ENCODE results near the gene LHX4.

Gene LHX4

GRCh38 chr1:180190091-180190490, 40.0 kb upstream of the LHX4 start:
- Histone ChIP-seq H3K9me3 (ENCODE audit: control extremely low read depth in 1 of 5, control insufficient read depth in 4 of 5, insufficient read depth in 2 of 5, low read depth in 1 of 5, low read length in 4 of 5) (no peaks in the 10 kb centered on the region), H3K36me3 (ENCODE audit: control insufficient read depth in 4 of 4, insufficient read depth in 4 of 4, low read length in 3 of 4) (peaks cover 10 to 68% (median 39%) of the 10 kb centered on the region in 4 experiments), H3K27me3 (replicated peaks in 2 of 5; ENCODE audit: control insufficient read depth in 4 of 5, insufficient read depth in 5 of 5, low read length in 4 of 5) (no peaks in the 10 kb centered on the region), H3K27ac (ENCODE audit: insufficient read depth in 1 of 2, low read depth in 1 of 2, low read length in 2 of 2, poor library complexity in 1 of 2, severe bottlenecking in 2 of 2) (no peak overlapping the region), H3K4me1 (ENCODE audit: control extremely low read depth in 1 of 4, control insufficient read depth in 4 of 4, insufficient read depth in 4 of 4, low read length in 3 of 4) (peaks cover 0 to 11% (median 1%) of the 10 kb centered on the region in 4 experiments), H3K4me3 (ENCODE audit: control insufficient read depth in 1 of 7, extremely low read depth in 1 of 7, insufficient read depth in 4 of 7, low read depth in 2 of 7, low read length in 6 of 7) (no peak overlapping the region)
- DNase-seq, result no peak
- 97% methylated on average over 4 of the region's 5 CpGs for WGBS (ENCODE audit: insufficient coverage)
- ChIA-PET CTCF (interaction anchor here (0.9 to 1.3 kb wide), 2 partner anchors 13 to 20 kb away, joined by 3 to 4 read pairs; no protein-coding TSS in a partner anchor), POLR2A (no interaction called here)

- CTCF ChIA-PET, result interaction anchor here (1.5 to 1.9 kb wide), 2 partner anchors 11 to 13 kb away, joined by 3 to 5 read pairs; no protein-coding TSS in a partner anchor
- peaks cover 10 to 67% (median 42%) of the 10 kb centered on the region in 4 experiments for H3K36me3 ChIP-seq (ENCODE audit: control insufficient read depth in 4 of 4, insufficient read depth in 4 of 4, low read length in 3 of 4)
- H3K4me3 ChIP-seq (ENCODE audit: control insufficient read depth in 1 of 7, extremely low read depth in 1 of 7, insufficient read depth in 4 of 7, low read depth in 2 of 7, low read length in 6 of 7), result no peak overlapping the region
- H3K9me3 ChIP-seq (ENCODE audit: control extremely low read depth in 1 of 5, control insufficient read depth in 4 of 5, insufficient read depth in 2 of 5, low read depth in 1 of 5, low read length in 4 of 5), result no peaks in the 10 kb centered on the region
- 91% methylated on average over 7 of the region's 7 CpGs for WGBS (ENCODE audit: insufficient coverage)
- no peaks in the 10 kb centered on the region for H3K27me3 ChIP-seq (replicated peaks in 2 of 5; ENCODE audit: control insufficient read depth in 4 of 5, insufficient read depth in 5 of 5, low read length in 4 of 5)
- peak in 1 of 3 donors; percentile 8 for DNase-seq
- no peak overlapping the region for H3K27ac ChIP-seq (ENCODE audit: insufficient read depth in 1 of 2, low read depth in 1 of 2, low read length in 2 of 2, poor library complexity in 1 of 2, severe bottlenecking in 2 of 2)
- POLR2A ChIA-PET, result no interaction called here
- peaks cover 0 to 11% (median 0%) of the 10 kb centered on the region in 4 experiments for H3K4me1 ChIP-seq (ENCODE audit: control extremely low read depth in 1 of 4, control insufficient read depth in 4 of 4, insufficient read depth in 4 of 4, low read length in 3 of 4)
Observed at GRCh38 chr1:180192172-180192571, 37.9 kb upstream of the LHX4 start.

GRCh38 chr1:180193141-180194047, 36.7 kb upstream of the LHX4 start:
- Histone ChIP-seq H3K36me3 (ENCODE audit: control insufficient read depth in 4 of 4, insufficient read depth in 4 of 4, low read length in 3 of 4) (peaks cover 12 to 70% (median 42%) of the 10 kb centered on the region in 4 experiments), H3K27ac (ENCODE audit: insufficient read depth in 1 of 2, low read depth in 1 of 2, low read length in 2 of 2, poor library complexity in 1 of 2, severe bottlenecking in 2 of 2) (no peak overlapping the region), H3K27me3 (replicated peaks in 2 of 5; ENCODE audit: control insufficient read depth in 4 of 5, insufficient read depth in 5 of 5, low read length in 4 of 5) (no peaks in the 10 kb centered on the region), H3K9me3 (ENCODE audit: control extremely low read depth in 1 of 5, control insufficient read depth in 4 of 5, insufficient read depth in 2 of 5, low read depth in 1 of 5, low read length in 4 of 5) (no peaks in the 10 kb centered on the region), H3K4me3 (ENCODE audit: control insufficient read depth in 1 of 7, extremely low read depth in 1 of 7, insufficient read depth in 4 of 7, low read depth in 2 of 7, low read length in 6 of 7) (no peak overlapping the region), H3K4me1 (ENCODE audit: control extremely low read depth in 1 of 4, control insufficient read depth in 4 of 4, insufficient read depth in 4 of 4, low read length in 3 of 4) (peaks cover 0 to 11% (median 0%) of the 10 kb centered on the region in 4 experiments)
- ChIA-PET POLR2A (no interaction called here), CTCF (interaction anchor here (1.5 to 1.9 kb wide), 2 partner anchors 12 to 14 kb away, joined by 3 to 5 read pairs; no protein-coding TSS in a partner anchor)
- no peak for DNase-seq
- WGBS (ENCODE audit: insufficient coverage), result over 99% methylated on average over 16 of the region's 18 CpGs

- ChIA-PET CTCF (no interaction called here), POLR2A (no interaction called here)
- no peaks in the 10 kb centered on the region for H3K27me3 ChIP-seq (replicated peaks in 2 of 5; ENCODE audit: control insufficient read depth in 4 of 5, insufficient read depth in 5 of 5, low read length in 4 of 5)
- peaks cover 0 to 11% (median 0%) of the 10 kb centered on the region in 4 experiments for H3K4me1 ChIP-seq (ENCODE audit: control extremely low read depth in 1 of 4, control insufficient read depth in 4 of 4, insufficient read depth in 4 of 4, low read length in 3 of 4)
- WGBS (ENCODE audit: insufficient coverage), result 93% methylated on average over 14 of the region's 14 CpGs
- DNase-seq, result no peak
- no peak overlapping the region for H3K27ac ChIP-seq (ENCODE audit: insufficient read depth in 1 of 2, low read depth in 1 of 2, low read length in 2 of 2, poor library complexity in 1 of 2, severe bottlenecking in 2 of 2)
- H3K36me3 ChIP-seq (ENCODE audit: control insufficient read depth in 4 of 4, insufficient read depth in 4 of 4, low read length in 3 of 4), result peaks cover 12 to 64% (median 40%) of the 10 kb centered on the region in 4 experiments
- H3K9me3 ChIP-seq (ENCODE audit: control extremely low read depth in 1 of 5, control insufficient read depth in 4 of 5, insufficient read depth in 2 of 5, low read depth in 1 of 5, low read length in 4 of 5), result no peaks in the 10 kb centered on the region
- H3K4me3 ChIP-seq (ENCODE audit: control insufficient read depth in 1 of 7, extremely low read depth in 1 of 7, insufficient read depth in 4 of 7, low read depth in 2 of 7, low read length in 6 of 7), result no peak overlapping the region
Observed at GRCh38 chr1:180194048-180194425, 36.0 kb upstream of the LHX4 start.

GRCh38 chr1:180194546-180195207, 35.4 kb upstream of the LHX4 start:
- H3K4me1 ChIP-seq (ENCODE audit: control extremely low read depth in 1 of 4, control insufficient read depth in 4 of 4, insufficient read depth in 4 of 4, low read length in 3 of 4), result peaks cover 0 to 11% (median 0%) of the 10 kb centered on the region in 4 experiments

GRCh38 chr1:180195401-180195800, 34.7 kb upstream of the LHX4 start:
- H3K4me3 ChIP-seq (ENCODE audit: control insufficient read depth in 1 of 7, extremely low read depth in 1 of 7, insufficient read depth in 4 of 7, low read depth in 2 of 7, low read length in 6 of 7), result no peak overlapping the region

More at GRCh38 chr1:180194546-180195207, 35.4 kb upstream of the LHX4 start:
- no peaks in the 10 kb centered on the region for H3K27me3 ChIP-seq (replicated peaks in 2 of 5; ENCODE audit: control insufficient read depth in 4 of 5, insufficient read depth in 5 of 5, low read length in 4 of 5)
- no peak overlapping the region for H3K27ac ChIP-seq (ENCODE audit: insufficient read depth in 1 of 2, low read depth in 1 of 2, low read length in 2 of 2, poor library complexity in 1 of 2, severe bottlenecking in 2 of 2)
- peaks cover 12 to 59% (median 38%) of the 10 kb centered on the region in 4 experiments for H3K36me3 ChIP-seq (ENCODE audit: control insufficient read depth in 4 of 4, insufficient read depth in 4 of 4, low read length in 3 of 4)
- ChIA-PET POLR2A (no interaction called here), CTCF (no interaction called here)
- no peak for DNase-seq
- 96% methylated on average over 16 of the region's 19 CpGs for WGBS (ENCODE audit: insufficient coverage)
- no peak overlapping the region for H3K4me3 ChIP-seq (ENCODE audit: control insufficient read depth in 1 of 7, extremely low read depth in 1 of 7, insufficient read depth in 4 of 7, low read depth in 2 of 7, low read length in 6 of 7)
- no peaks in the 10 kb centered on the region for H3K9me3 ChIP-seq (ENCODE audit: control extremely low read depth in 1 of 5, control insufficient read depth in 4 of 5, insufficient read depth in 2 of 5, low read depth in 1 of 5, low read length in 4 of 5)

More at GRCh38 chr1:180195401-180195800, 34.7 kb upstream of the LHX4 start:
- H3K9me3 ChIP-seq (ENCODE audit: control extremely low read depth in 1 of 5, control insufficient read depth in 4 of 5, insufficient read depth in 2 of 5, low read depth in 1 of 5, low read length in 4 of 5), result no peaks in the 10 kb centered on the region
- no peak for DNase-seq
- peaks cover 0 to 11% (median 0%) of the 10 kb centered on the region in 4 experiments for H3K4me1 ChIP-seq (ENCODE audit: control extremely low read depth in 1 of 4, control insufficient read depth in 4 of 4, insufficient read depth in 4 of 4, low read length in 3 of 4)
- ChIA-PET CTCF (no interaction called here), POLR2A (no interaction called here)
- no peaks in the 10 kb centered on the region for H3K27me3 ChIP-seq (replicated peaks in 2 of 5; ENCODE audit: control insufficient read depth in 4 of 5, insufficient read depth in 5 of 5, low read length in 4 of 5)
- H3K36me3 ChIP-seq (ENCODE audit: control insufficient read depth in 4 of 4, insufficient read depth in 4 of 4, low read length in 3 of 4), result peaks cover 8 to 52% (median 30%) of the 10 kb centered on the region in 4 experiments
- H3K27ac ChIP-seq (ENCODE audit: insufficient read depth in 1 of 2, low read depth in 1 of 2, low read length in 2 of 2, poor library complexity in 1 of 2, severe bottlenecking in 2 of 2), result no peak overlapping the region
- WGBS (ENCODE audit: insufficient coverage), result 100% methylated on average over 1 of the region's 3 CpGs

Measured in common myeloid progenitor, CD34-positive (primary cell).